ENCODE results near the gene FANCE.

Gene FANCE

DNA sequence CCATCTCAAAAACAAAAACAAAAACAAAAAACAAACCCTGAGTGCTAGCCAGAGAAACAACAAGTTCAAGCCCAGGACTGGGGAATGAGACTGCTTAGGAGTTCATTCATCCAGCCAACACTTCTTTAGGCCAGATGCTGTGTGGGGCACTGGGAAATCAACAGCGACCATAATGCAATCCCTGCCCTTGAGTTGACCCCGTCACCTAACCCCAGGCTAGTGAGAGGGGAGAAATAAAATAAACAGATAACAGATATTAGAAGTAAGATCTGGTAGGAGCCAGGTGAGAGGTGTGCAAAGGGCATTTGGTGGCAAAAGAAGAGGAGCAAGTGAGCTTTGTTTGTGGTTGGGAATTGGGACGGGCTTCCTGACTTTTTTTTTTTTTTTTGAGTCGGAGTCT is 11.2 kb downstream of the FANCE start:
- Mint-ChIP-seq H3K27ac (no peak overlapping the region), H3K36me3 (ENCODE audit: insufficient read depth) (peaks cover 26% of the 10 kb centered on the region), H3K9me3 (no peaks in the 10 kb centered on the region), H3K27me3 (no peaks in the 10 kb centered on the region), H3K4me3 (no peak overlapping the region), H3K4me1 (ENCODE audit: low read depth in 2 of 2) (peaks cover 5 to 8% of the 10 kb centered on the region in 2 donors)
- ATAC-seq (replicated peaks): no peak
- no peak for DNase-seq

DNA sequence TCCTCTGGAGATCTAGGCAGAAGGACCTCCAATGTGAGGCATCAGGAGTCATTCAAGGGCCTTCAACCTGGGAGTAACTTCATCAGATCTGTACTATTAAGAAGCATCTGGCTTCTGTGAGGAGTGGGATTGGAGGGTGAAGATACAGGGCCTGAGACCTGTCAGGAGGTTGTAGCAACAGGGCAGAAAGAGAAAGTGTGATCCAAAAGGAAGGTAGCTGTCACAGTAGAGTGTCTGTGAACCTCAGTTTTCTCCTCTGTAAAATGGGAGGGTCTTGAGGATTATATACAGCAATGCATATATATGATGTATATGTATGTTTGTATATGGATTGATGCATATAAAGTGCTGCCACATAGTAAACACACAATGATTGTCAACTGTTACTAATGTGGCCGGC is 13.5 kb downstream of the FANCE start:
- Mint-ChIP-seq H3K4me3 (no peak overlapping the region), H3K4me1 (ENCODE audit: low read depth in 2 of 2) (peaks cover 26 to 28% of the 10 kb centered on the region in 2 donors), H3K9me3 (no peaks in the 10 kb centered on the region), H3K27me3 (no peaks in the 10 kb centered on the region), H3K36me3 (ENCODE audit: insufficient read depth) (peaks cover 44% of the 10 kb centered on the region), H3K27ac (no peak overlapping the region)
- ATAC-seq (replicated peaks) (no peak), DNase-seq (no peak)

DNA sequence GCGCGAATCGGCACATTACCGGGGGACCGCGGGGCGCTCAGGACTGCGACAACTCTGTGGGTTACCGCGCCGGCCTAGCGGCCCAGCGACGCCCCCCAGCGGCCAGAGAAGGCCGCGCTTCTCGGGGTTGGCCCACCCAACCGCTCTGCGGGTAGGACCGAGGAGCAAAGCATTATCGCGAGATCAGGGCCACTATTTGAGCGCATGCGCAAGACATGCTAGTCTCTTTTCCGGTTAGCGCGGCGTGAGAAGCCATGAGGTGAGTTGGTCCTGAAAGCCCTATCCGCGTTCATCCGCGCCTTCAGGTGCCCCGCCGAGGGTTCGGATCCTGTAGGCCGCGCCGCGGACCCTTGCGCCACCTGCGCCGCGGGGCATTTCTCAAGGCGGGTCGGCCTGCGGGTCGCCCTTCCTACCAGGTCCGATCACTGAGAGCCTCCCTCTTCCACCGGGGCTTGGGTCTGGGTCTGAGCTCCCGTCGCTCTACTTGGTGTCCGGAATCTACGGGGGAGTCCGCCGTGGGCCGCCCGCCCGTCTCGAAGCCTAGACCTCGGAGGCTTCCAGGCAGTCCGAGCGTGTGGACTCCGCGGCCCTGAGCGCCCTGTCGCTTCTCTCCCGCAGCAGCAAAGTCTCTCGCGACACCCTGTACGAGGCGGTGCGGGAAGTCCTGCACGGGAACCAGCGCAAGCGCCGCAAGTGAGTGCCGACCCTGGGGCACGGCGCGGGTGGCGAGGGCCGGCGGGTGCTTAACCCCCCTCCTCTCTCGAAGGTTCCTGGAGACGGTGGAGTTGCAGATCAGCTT is 16.2 kb downstream of the FANCE start, which contains the start of gene RPL10A:
Gene RPL10A (plus strand): TSS at position 221 of the 799 bp plus-strand sequence. CDS start 34 bp downstream, at position 255.
- peaks cover 31% of the 10 kb centered on the region in 2 donors for H3K4me1 Mint-ChIP-seq (ENCODE audit: low read depth in 2 of 2)
- H3K27me3 Mint-ChIP-seq: no peaks in the 10 kb centered on the region
- H3K36me3 Mint-ChIP-seq (ENCODE audit: insufficient read depth): peaks cover 59% of the 10 kb centered on the region

DNA sequence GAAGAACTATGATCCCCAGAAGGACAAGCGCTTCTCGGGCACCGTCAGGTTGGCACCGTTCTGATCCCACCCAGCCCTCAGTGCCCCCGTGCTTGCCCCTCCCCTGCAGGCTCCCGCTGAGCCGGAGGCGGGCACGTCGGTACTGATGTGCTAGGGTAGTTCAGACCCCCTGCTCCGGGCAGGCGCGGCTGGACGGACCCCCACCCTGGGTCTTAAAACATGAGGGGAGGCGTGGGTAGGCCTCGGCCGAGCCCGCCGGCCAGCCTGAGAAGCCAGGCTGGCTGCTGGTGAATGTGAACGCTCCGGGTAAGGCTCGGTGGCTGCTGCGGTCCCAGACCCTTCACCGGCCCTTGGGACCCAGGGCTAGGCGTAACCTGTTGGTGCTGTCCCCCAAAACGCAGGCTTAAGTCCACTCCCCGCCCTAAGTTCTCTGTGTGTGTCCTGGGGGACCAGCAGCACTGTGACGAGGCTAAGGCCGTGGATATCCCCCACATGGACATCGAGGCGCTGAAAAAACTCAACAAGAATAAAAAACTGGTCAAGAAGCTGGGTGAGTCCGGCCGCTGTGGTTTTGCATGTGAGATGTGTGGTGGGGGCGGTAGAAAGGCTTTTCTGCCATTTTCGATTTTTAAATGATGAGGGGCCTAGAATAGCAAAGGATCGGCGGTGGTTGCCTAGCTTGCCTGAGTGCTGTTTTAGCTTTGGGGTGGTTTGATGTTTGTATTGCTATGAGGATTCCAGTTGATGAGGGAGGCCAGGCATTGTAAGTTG is 17.0 kb downstream of the FANCE start:
- no peak for DNase-seq
- Mint-ChIP-seq H3K27me3 (no peaks in the 10 kb centered on the region), H3K36me3 (ENCODE audit: insufficient read depth) (peaks cover 65% of the 10 kb centered on the region), H3K4me3 (peak overlapping the region; percentile 97 to 98), H3K4me1 (ENCODE audit: low read depth in 2 of 2) (peaks cover 31% of the 10 kb centered on the region in 2 donors), H3K9me3 (no peaks in the 10 kb centered on the region), H3K27ac (peak overlapping the region; percentile 97 to 99)
- no peak for ATAC-seq (replicated peaks)

More for the DNA sequence above, 16.2 kb downstream of the FANCE start, which contains the start of gene RPL10A:
- peak; percentile 86 for ATAC-seq (replicated peaks)
- peak within 1 kb of the TSS; percentile 97 to 98 for H3K4me3 Mint-ChIP-seq
- peak; percentile 93 for DNase-seq
- H3K27ac Mint-ChIP-seq: peak within 1 kb of the TSS; percentile 97 to 99
- H3K9me3 Mint-ChIP-seq: no peaks in the 10 kb centered on the region

DNA sequence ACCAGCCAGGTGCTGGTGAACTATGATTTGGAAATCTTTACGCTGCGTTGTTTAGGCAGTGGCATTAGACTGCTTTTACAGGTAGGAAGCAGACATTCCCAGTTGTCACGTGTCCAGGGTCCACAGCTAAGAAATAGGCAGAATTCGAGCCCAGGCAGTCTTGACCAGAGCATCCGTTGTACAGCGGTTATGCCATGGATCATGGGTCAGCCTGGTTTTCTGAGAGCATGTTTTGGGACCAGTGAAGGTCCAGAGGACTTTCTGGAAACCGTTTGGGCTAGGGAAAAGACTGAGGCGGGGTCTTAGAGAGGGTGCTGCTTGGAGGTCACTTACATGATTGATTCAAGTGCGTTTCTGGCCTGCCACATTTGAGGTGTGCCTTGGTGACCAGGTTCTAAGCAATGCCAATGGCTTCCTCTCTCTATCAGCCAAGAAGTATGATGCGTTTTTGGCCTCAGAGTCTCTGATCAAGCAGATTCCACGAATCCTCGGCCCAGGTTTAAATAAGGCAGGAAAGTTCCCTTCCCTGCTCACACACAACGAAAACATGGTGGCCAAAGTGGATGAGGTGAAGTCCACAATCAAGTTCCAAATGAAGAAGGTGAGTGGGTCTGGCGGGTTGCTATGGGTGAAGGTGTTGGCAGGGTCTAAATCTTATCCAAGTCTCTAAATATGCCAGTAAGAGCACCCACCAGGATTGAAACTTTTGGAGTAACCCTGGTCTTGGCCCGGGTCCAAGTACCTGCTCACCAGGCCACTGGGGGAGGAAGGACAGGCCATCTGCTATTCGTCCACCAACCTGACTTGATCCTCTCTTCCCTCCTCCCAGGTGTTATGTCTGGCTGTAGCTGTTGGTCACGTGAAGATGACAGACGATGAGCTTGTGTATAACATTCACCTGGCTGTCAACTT is 17.9 kb downstream of the FANCE start:
- DNase-seq: no peak
- peaks cover 31 to 35% of the 10 kb centered on the region in 2 donors for H3K4me1 Mint-ChIP-seq (ENCODE audit: low read depth in 2 of 2)

DNA sequence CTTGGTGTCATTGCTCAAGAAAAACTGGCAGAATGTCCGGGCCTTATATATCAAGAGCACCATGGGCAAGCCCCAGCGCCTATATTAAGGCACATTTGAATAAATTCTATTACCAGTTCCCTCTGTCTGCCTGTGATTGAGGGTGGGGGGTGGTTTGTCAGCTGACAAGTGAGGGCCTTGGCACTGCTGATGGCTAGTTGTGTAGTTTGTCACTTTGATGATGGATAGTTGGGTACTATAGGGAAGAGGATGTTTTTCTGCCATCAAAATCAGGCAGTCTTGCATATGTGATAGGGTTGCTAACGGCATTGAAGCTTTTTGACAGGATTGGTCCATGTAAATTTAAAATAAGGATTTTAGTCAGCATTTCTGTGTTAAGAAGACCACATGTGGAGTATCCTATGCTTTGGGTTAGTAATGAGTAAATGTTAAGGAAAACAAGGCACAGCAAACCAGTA is 18.6 kb downstream of the FANCE start:
- Mint-ChIP-seq H3K36me3 (ENCODE audit: insufficient read depth) (peaks cover 70% of the 10 kb centered on the region), H3K4me1 (ENCODE audit: low read depth in 2 of 2) (peaks cover 31 to 35% of the 10 kb centered on the region in 2 donors), H3K9me3 (no peaks in the 10 kb centered on the region), H3K27me3 (no peaks in the 10 kb centered on the region), H3K4me3 (peak overlapping the region; percentile 97 to 98), H3K27ac (peak overlapping the region; percentile 97 to 99)
- ATAC-seq (replicated peaks) (no peak), DNase-seq (no peak)

More for the DNA sequence above, 17.9 kb downstream of the FANCE start:
- H3K36me3 Mint-ChIP-seq (ENCODE audit: insufficient read depth): peaks cover 70% of the 10 kb centered on the region
- ATAC-seq (replicated peaks): no peak
- no peaks in the 10 kb centered on the region for H3K27me3 Mint-ChIP-seq
- H3K9me3 Mint-ChIP-seq: no peaks in the 10 kb centered on the region
- H3K27ac Mint-ChIP-seq: peak overlapping the region; percentile 97 to 99
- H3K4me3 Mint-ChIP-seq: peak overlapping the region; percentile 97 to 98

DNA sequence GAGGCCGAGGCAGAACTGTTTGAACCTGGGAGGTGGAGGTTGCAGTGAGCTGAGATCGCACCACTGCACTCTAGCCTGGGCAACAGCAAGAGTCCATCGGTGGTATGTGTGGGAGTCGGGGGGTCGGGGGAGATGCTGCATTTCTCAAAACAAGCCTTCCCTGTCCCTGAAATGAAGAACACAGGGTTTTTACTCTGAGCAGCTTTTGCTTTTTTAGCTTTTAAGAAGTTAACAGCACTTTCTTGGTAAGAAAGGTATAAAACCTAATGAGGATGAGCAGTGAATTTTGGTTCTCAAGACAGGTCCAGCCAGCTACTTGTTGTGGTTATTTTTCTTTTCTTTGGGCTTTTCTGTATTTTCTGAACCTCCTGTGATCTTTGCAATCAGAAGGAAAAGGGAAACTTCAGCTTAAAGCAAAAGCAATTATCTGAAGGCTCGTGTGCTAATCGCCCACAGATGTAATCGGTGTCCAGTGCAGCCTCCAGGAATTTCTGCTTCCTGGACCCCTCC is 19.8 kb downstream of the FANCE start:
- ATAC-seq (replicated peaks): no peak
- Mint-ChIP-seq H3K9me3 (no peaks in the 10 kb centered on the region), H3K27ac (peak overlapping the region in 1 of 2 donors; percentile 26), H3K27me3 (no peaks in the 10 kb centered on the region), H3K36me3 (ENCODE audit: insufficient read depth) (peaks cover 70% of the 10 kb centered on the region), H3K4me1 (ENCODE audit: low read depth in 2 of 2) (peaks cover 31 to 35% of the 10 kb centered on the region in 2 donors), H3K4me3 (no peak overlapping the region)
- no peak for DNase-seq

DNA sequence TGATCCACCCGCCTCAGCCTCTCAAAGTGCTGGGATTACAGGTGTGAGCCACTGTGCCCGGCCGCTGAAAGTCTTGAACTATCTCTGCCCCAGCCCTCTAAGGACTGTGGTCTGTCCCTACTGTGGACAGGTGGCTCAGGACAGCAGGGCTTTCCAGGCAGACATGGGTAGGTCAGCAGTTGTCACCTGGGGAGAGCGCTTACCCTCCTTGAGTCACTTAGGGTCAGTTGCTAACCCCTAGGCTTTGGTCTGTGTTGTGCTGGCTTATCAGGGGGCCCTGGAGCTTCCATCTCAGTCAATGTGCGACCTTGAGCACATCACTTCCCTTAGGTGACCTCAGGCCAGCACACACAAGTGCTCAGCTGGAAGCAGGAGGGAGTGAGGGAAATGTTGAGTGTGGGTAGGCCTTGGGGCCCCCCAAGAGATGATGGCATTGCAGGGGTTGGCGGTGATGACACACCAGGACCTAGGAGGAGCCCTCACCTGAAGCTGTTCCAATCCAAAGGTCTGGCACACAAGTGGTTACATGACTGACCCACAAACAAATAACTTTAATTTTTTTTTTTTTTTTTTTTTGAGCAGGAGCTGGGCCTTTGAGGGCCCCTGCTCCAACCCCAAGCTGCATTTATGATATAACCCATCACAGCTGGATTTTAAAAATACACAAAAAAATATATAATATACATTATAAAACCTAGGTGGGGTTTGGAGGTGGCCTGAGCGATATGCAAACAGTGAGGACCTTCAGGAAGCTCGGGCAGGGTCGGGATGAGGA is 21.1 kb downstream of the FANCE start:
- Mint-ChIP-seq H3K4me3 (no peak overlapping the region), H3K27ac (peak overlapping the region in 1 of 2 donors; percentile 57), H3K27me3 (no peaks in the 10 kb centered on the region), H3K9me3 (no peaks in the 10 kb centered on the region), H3K4me1 (ENCODE audit: low read depth in 2 of 2) (peaks cover 27% of the 10 kb centered on the region in 2 donors), H3K36me3 (ENCODE audit: insufficient read depth) (peaks cover 59% of the 10 kb centered on the region)
- ATAC-seq (replicated peaks) (no peak), DNase-seq (no peak)

DNA sequence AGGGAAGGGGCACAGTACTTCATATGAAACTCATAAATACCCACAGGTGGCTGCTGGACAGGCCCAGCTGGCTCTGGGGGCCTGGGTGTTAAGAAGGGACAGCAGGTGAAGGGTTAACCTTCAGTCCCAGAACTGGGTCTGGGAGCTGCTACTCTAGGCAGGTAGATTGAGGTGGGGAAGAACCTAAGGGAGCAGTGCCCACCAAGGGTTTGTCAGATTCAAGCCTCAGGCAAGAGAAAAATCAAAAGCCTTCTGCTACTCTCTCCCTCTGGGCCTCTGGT is 21.7 kb downstream of the FANCE start:
- Mint-ChIP-seq H3K27me3 (no peaks in the 10 kb centered on the region), H3K4me1 (ENCODE audit: low read depth in 2 of 2) (peaks cover 22 to 27% of the 10 kb centered on the region in 2 donors), H3K36me3 (ENCODE audit: insufficient read depth) (peaks cover 54% of the 10 kb centered on the region), H3K4me3 (no peak overlapping the region), H3K9me3 (no peaks in the 10 kb centered on the region), H3K27ac (no peak overlapping the region)
- no peak for ATAC-seq (replicated peaks)
- DNase-seq: no peak

DNA sequence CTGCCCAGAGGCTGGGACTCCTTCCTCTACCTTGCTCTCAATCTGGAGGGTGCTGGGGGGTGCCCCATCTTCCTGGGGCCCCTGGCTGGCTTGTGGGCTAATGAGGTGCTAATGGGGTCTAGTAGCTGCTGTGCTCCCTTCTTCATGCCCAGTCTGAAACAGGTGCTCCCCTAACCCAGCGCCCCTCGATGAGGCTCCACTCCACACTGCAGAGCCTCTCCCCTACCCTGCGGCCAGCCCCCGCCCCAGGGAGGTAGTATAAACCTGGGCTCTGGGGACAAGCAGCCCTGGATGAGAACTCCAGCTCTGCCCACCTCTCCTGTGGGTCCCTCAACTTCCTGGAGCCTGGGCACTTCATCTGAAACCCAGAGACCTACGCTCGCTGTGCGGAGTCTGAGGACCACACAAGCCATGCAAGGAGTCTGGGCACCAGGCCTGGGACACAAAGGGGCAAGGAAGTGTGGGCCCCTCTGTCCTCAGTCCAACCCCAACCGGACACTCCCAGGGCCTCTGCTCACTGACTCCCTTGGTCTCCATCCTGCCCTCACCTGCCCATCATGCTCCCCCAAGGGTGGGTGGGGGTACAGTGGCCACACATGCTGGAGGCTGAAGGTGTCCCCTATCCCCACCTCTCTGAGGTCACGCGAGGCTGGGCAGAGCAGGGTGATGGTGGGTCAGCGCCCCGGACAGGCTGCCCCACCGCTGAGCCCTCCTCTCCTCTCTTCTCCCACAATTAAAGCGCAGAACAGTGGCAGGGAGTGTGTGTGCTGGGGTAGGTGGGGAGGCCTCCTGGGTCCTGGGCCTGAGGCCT is 22.2 kb downstream of the FANCE start:
- no peak overlapping the region for H3K4me3 Mint-ChIP-seq
- peaks cover 17 to 22% of the 10 kb centered on the region in 2 donors for H3K4me1 Mint-ChIP-seq (ENCODE audit: low read depth in 2 of 2)

DNA sequence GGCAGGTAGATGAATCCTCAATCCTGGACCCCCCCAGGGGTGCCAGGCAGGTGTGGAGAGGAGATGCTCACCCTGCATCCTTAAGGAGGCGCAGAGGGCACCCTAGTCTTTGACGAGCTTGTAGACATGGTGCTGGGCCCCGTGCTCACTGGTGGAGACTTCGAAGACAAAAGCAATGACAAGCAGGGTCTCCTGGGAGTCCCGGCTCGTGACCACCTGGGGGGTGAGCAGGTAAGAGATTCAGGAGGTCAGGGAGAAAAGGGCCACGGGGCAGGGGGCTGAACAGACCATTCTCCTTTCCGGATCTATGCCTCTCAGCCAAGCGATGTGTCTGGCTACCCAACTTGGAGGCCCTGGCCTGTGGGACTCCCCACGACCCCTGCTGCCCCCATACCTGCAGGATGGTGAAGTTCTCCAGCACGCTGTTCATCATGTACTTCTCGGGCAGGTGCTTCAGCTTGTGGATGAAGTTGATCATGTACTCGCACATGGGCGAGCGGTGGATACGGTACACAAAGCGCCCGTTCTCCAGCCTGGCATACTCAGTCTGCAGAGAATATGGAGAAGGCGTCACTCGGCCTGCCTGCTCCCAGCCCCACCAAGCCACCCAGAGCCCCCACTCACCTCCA is 22.9 kb downstream of the FANCE start:
- Mint-ChIP-seq H3K4me3 (no peak overlapping the region), H3K27ac (peak overlapping the region in 1 of 2 donors; percentile 57), H3K4me1 (ENCODE audit: low read depth in 2 of 2) (peaks cover 9 to 15% of the 10 kb centered on the region in 2 donors), H3K9me3 (no peaks in the 10 kb centered on the region), H3K27me3 (no peaks in the 10 kb centered on the region), H3K36me3 (ENCODE audit: insufficient read depth) (peaks cover 41% of the 10 kb centered on the region)
- DNase-seq: no peak
- ATAC-seq (replicated peaks): no peak

More for the DNA sequence above, 22.2 kb downstream of the FANCE start:
- Mint-ChIP-seq H3K27ac (peak overlapping the region in 1 of 2 donors; percentile 57), H3K36me3 (ENCODE audit: insufficient read depth) (peaks cover 48% of the 10 kb centered on the region), H3K9me3 (no peaks in the 10 kb centered on the region), H3K27me3 (no peaks in the 10 kb centered on the region)
- no peak for DNase-seq
- no peak for ATAC-seq (replicated peaks)
